Astrocyte of the cerebellum (primary cell): Measurements from ENCODE around the gene DET1.

Source experiments
- DNase-seq: peaks from one replicate; pipeline ENCODE4 v3.0.0-alpha.2; 2011; ENCODE audit warnings: low read depth
- H3K4me3 ChIP-seq: 2 replicates; pipeline ENCODE4 v1.5.1; 2011; ENCODE audit warnings: mild to moderate bottlenecking, low read depth, low read length, moderate library complexity
- in situ Hi-C: cut with HindIII; loops from 2 replicates; pipeline ENCODE4 v1.10.0; 2017; ENCODE audit warnings: low sequenced_read_pairs
- TF ChIP-seq, protein P1 (sequence below): IDR thresholded peaks from 2 replicates; pipeline ENCODE4 v1.5.1; 2012; ENCODE audit warnings: low read length, low read depth, moderate library complexity, mild to moderate bottlenecking; ENCODE audit errors: missing control alignments

The DET1 gene

DNA sequence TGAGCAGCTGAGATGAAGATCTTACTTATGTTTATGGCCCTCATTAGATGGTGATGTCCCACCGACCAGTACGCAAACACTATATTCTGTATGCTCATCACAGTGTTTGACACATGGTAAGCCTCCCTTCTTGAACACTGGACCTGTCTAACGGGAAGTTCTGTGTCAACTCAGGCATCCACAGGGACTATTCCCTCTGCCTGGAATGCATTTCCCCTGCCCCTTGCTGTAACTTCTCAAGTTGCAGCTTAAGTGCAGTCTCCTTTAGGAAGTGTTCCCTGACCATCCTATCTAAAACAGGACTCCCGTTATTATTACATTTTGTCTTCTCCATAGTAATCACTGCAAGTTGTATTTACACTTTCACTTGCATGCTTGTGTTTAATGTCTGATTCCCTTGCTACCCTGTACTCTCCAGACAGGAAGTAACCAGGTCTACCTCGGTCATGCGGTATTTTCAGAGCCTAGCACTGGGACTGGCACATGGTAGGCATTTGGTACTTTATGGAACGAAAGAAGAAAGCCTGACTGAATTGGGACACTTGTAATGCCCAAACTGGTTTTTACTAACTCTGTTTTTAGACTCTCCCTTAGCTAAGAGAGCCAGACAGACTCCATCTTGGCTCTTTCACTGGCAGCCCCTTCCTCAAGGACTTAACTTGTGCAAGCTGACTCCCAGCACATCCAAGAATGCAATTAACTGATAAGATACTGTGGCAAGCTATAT, 8.7 kb downstream of the DET1 start:
- TF ChIP-seq, protein P1, sequence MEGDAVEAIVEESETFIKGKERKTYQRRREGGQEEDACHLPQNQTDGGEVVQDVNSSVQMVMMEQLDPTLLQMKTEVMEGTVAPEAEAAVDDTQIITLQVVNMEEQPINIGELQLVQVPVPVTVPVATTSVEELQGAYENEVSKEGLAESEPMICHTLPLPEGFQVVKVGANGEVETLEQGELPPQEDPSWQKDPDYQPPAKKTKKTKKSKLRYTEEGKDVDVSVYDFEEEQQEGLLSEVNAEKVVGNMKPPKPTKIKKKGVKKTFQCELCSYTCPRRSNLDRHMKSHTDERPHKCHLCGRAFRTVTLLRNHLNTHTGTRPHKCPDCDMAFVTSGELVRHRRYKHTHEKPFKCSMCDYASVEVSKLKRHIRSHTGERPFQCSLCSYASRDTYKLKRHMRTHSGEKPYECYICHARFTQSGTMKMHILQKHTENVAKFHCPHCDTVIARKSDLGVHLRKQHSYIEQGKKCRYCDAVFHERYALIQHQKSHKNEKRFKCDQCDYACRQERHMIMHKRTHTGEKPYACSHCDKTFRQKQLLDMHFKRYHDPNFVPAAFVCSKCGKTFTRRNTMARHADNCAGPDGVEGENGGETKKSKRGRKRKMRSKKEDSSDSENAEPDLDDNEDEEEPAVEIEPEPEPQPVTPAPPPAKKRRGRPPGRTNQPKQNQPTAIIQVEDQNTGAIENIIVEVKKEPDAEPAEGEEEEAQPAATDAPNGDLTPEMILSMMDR, result no peak
- H3K4me3 ChIP-seq, result no peak overlapping the region
- no peak for DNase-seq
- in situ Hi-C loops, result no loop called here

DNA sequence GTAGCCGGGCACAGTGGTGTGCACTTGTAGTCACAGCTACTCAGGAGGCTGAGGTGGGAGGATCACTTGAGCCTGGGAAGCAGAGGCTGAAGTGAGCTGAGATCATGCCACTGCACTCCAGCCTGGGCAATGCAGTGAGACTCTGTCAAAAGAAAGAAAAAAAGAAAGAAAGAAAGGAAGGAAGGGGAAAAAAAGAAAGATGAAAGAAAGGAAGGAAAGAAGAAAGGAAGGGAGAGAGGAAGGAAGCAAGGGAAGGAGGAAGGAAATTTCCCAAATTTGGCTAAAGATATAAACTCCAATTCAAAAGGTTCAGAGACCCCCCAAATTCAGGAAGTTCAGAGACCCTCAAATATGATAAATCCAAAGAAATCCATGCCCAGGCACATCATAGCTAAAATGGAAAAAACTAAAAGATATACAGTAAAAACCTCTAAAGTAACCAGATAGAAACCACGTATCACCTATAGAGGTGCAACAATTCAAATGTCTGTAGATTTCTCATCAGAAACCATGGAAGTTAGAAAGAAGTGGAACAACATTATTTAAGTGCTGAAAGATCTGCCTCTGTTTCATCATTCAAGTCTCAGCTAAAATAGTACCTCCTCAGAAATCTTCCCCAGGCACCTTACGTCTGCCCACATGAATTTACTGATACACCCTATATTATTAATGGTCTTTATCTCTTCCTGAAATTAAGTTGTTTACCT, 10.7 kb downstream of the DET1 start:
- in situ Hi-C loops, result no loop called here
- TF ChIP-seq, protein P1, result no peak
- H3K4me3 ChIP-seq, result no peak overlapping the region
- no peak for DNase-seq

DNA sequence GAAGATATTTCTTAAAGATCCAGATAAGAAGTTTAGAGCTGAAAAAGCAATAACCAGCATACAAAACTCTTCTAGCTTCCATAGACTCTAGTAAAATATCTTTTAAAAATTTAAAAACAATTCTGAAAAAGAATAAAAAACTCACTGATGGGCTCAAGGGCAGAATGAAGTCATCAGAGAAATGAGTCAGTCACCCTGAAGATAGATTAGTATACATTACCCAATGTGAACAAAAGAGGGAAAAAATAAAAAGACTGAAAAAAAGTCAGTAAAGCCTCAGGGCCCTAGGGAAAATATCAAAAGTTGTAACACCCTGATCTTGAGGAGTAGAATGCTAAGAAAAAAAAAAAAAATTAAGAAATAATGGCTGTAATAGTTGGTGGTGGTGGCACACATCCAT, 11.4 kb downstream of the DET1 start:
- H3K4me3 ChIP-seq, result no peak overlapping the region
- TF ChIP-seq, protein P1, result no peak
- DNase-seq, result no peak
- in situ Hi-C loops, result no loop called here

DNA sequence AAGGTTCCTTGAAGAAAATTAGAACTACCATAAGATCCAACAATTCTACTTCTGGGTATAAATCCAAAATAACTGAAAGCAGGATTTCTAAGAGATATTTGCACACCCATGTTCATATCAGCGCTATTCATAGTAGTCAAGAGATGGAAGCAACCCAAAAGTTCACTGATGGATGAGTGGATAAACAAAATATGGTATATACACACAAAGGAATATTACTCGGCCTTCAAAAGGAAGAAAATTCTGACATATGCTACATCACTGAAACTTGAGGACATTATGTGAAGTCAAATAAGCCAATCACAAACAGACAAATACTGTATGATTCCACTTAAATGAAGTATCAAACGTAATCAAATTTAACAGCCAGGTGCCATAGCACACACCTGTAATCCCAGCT, 13.1 kb downstream of the DET1 start:
- TF ChIP-seq, protein P1, result no peak
- in situ Hi-C loops, result no loop called here
- H3K4me3 ChIP-seq, result no peak overlapping the region

DNA sequence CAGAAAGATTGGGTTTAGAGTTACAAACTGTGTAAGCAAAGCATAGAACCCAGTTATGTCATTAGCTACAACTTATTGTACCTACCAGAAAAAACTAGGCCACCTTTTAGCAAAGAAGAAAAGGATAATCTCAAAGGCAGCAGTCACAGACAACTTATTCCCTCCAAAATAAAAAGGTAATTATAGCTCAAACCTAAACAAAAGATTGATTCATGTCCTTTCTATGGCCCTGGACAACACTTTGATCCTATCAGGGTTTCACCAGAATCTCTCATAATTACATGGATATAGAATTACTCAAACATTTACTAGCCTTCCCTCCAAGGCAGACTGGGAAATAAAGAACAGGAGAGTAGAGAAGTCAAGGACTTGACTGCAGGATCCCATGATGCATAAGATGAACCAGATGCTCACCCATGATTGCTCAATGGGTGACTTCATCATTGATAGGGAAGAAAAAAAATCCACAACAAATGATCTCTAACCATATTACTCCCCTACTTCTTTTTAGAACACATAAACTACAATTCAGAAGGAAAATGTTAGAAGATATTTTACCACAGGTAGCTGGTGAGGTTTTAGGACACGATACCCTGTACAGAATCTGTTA, 17.4 kb downstream of the DET1 start:
- DNase-seq, result no peak
- in situ Hi-C loops, result no loop called here
- TF ChIP-seq, protein P1, result no peak
- no peak overlapping the region for H3K4me3 ChIP-seq

More for the DNA sequence above, 13.1 kb downstream of the DET1 start:
- no peak for DNase-seq

DNA sequence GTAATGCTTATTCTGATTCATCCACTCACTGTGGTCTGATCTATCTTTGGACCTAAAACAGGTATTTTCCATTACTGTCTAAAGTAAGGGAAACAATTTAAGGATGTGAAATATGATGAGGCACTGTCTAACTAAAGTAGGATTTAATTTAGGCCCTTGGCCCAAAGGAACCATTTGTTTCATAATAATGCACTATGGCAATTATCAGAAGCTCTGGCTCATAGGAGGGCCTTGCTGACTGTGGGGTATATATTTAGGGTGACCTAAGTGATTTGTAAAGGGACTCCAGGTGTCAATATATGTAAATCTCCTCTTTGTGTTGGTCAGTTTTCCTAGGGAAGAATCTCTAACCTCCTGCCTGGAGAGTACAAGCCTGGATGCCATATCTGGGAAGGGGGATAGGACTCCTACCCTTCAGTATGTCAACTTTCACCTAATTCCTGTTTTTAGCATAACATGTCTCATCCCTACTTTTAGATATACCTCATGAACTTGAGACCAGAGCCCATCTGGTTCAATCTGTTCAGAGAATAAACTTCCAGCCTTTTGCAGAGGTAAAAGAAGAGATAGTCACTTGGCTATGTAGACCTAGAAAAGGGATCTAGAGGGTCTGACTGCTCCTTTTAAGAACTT, 20.1 kb downstream of the DET1 start:
- TF ChIP-seq, protein P1, result no peak
- in situ Hi-C loops, result no loop called here
- H3K4me3 ChIP-seq, result no peak overlapping the region
- DNase-seq, result no peak
